HPDE6-E6E7 (cell line): ENCODE data around the gene CWH43.
"Not testable (repeated sequence)": the region's sequence is repeated elsewhere in the genome, so short reads cannot be mapped to it uniquely, and the experiment has no call there.

Source experiments
- DNase-seq: peaks from one replicate; pipeline ENCODE4 v3.0.0; 2011; ENCODE audit warnings: missing footprints; ENCODE audit errors: extremely low spot score

The CWH43 gene

GRCh38 chr4:49097071-49097470, 111.0 kb downstream of the CWH43 start:
- not testable (repeated sequence) for DNase-seq

- DNase-seq = not testable (repeated sequence)
These were observed 111.4 kb downstream of the CWH43 start for GRCh38 chr4:49097505-49097904.

GRCh38 chr4:49098034-49098759, 112.1 kb downstream of the CWH43 start:
- DNase-seq = not testable (repeated sequence)

GRCh38 chr4:49099831-49100444, 113.9 kb downstream of the CWH43 start:
- not testable (repeated sequence) for DNase-seq

GRCh38 chr4:49102344-49102898, 116.3 kb downstream of the CWH43 start:
- not testable (repeated sequence) for DNase-seq

- DNase-seq = not testable (repeated sequence)
These were observed 117.5 kb downstream of the CWH43 start for GRCh38 chr4:49103436-49104136.

- not testable (repeated sequence) for DNase-seq
These were observed 118.3 kb downstream of the CWH43 start for GRCh38 chr4:49104231-49104930.

GRCh38 chr4:49105248-49105904, 119.3 kb downstream of the CWH43 start:
- DNase-seq = not testable (repeated sequence)

GRCh38 chr4:49107262-49107661, 121.2 kb downstream of the CWH43 start:
- not testable (repeated sequence) for DNase-seq

- DNase-seq = not testable (repeated sequence)
These were observed 122.3 kb downstream of the CWH43 start for GRCh38 chr4:49108183-49108978.

GRCh38 chr4:49109567-49110166, 123.6 kb downstream of the CWH43 start:
- not testable (repeated sequence) for DNase-seq

GRCh38 chr4:49110579-49110978, 124.5 kb downstream of the CWH43 start:
- DNase-seq = not testable (repeated sequence)
